Right cardiac atrium (tissue), 5 donors: ENCODE measurements around the gene GLIS1. TPM values are rescaled to one million over a fixed set of nuclear protein-coding genes. Genes with fewer than 3 reads are reported as not detected.

Source experiments
- ATAC-seq, 2 donors: fragments of 200-7000 bp; cut with Tn5 transposase; one replicate each; pipeline versions ENCODE4 v1.8.0 to v1.9.1; 2020; ENCODE audit warnings: moderate library complexity in 2 of 2, mild to moderate bottlenecking in 1 of 2
- DNase-seq, 3 donors: peaks; one replicate each; pipeline ENCODE4 v3.0.0-alpha.2; 2020
- H3K27ac ChIP-seq: one replicate; pipeline ENCODE4 v1.5.1; 2013; ENCODE audit warnings: mild to moderate bottlenecking, low read length, control low read depth, moderate library complexity
- H3K27me3 ChIP-seq: one replicate; pipeline ENCODE4 v1.6.1; 2013; ENCODE audit not compliant: control insufficient read depth, insufficient read depth
- H3K4me1 ChIP-seq: one replicate; pipeline ENCODE4 v1.6.1; 2013; ENCODE audit warnings: low read length; ENCODE audit not compliant: control insufficient read depth, insufficient read depth
- H3K4me3 ChIP-seq: one replicate; pipeline ENCODE4 v1.5.1; 2013; ENCODE audit warnings: low read length, control low read depth
- H3K9me3 ChIP-seq: one replicate; pipeline ENCODE4 v1.6.1; 2013; ENCODE audit warnings: low read length; ENCODE audit not compliant: control insufficient read depth
- WGBS: extraction: QIAGEN DNeasy Blood & Tissue Kit; methylation state at CpG from one replicate; pipeline ENCODE4 v1.1.7; 2013; 5-methylcytosine and 5-hydroxymethylcytosine counted together
- intact Hi-C, 4 donors: fragments of 100-400 bp; cut with DNase I; formaldehyde crosslinking; loops; one replicate each; pipeline versions ENCODE4 v1.11.0 to v1.14.0; 2022 to 2023
- polyA plus RNA-seq: library from polyadenylated mRNA; stranded (reverse); fragments of 200-250 nt; gene quantifications from one replicate; pipeline ENCODE4 v1.2.3, GENCODE V29; 2013
- total RNA-seq, 4 donors: library from RNA; stranded (reverse); fragmentation: NEBNext Ultra II Directional; extraction: Animal tissue kit (Norgen Biotek cat#: 25700); gene quantifications; one replicate each; pipeline ENCODE4 v1.2.1, GENCODE V29; 2021
- donor health status: healthy with polysubstance abuse.
- donor health status: DM: no; HTN: yes; CAD: no.
- donor health status: DM: no; HTN: no; CAD: no.
- donor health status: DM: no; HTN: yes; CAD: no; lungs with severe emphysema.
- donor health status: DM: yes; HTN: yes; CAD: no.

Gene GLIS1
- total and polyA plus RNA-seq, 5 donors: 0.14 to 0.37 (median 0.35) TPM

- no peaks in the 10 kb centered on the region for H3K27me3 ChIP-seq
- H3K9me3 ChIP-seq: no peaks in the 10 kb centered on the region
- H3K27ac ChIP-seq: no peak overlapping the region
- ATAC-seq (no peak), DNase-seq (peak in 1 of 3 donors; percentile 24)
- intact Hi-C loops: no loop called here
- H3K4me3 ChIP-seq: no peak overlapping the region
- no peaks in the 10 kb centered on the region for H3K4me1 ChIP-seq
- 73% methylated on average over 6 of the region's 6 CpGs for WGBS
Measured at GRCh38 chr1:53588053-53588779, 150.7 kb downstream of the GLIS1 start.

DNA sequence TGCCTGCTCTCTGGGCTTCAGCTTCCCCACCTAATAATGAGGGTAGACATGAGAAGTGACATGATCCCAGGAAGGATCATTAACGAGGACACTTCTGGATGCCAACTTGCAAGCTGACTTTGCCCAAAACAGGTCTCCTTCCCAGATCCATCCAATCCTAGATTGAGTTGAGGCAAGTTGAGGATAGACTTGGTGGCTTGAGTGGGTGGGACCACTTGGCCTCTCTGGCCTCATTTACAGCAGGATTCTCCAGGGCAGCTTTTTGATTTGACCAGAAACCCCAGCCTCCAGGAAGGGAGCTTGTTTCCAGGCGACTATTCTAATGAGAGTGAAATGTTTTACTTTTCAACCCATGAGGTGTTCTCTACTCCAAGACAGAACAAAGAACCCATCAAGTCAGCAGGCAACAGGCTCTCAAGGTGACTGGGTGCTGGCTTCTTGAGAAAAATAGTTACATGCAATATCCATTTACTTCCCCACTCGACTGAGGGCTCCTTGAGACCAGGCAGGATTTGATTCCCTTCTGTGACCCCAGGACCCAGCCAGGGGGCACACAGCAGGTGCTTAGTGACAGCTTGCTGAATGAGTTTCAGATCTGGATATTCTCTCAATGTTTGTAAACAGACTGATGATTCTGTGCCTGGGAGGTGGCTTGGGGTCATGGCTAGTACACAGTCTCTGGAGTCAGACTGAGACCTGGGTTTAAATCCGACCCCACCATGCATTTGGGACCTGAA is 151.5 kb downstream of the GLIS1 start:
- Histone ChIP-seq H3K4me3 (no peak overlapping the region), H3K27ac (no peak overlapping the region), H3K9me3 (no peaks in the 10 kb centered on the region), H3K27me3 (no peaks in the 10 kb centered on the region), H3K4me1 (no peaks in the 10 kb centered on the region)
- peak in 1 of 3 donors; percentile 11 for DNase-seq
- intact Hi-C loops: no loop called here
- 74% methylated on average over 4 of the region's 4 CpGs for WGBS
- ATAC-seq: no peak

- Histone ChIP-seq H3K27ac (no peak overlapping the region), H3K9me3 (no peaks in the 10 kb centered on the region), H3K27me3 (no peaks in the 10 kb centered on the region), H3K4me1 (no peaks in the 10 kb centered on the region), H3K4me3 (no peak overlapping the region)
- DNase-seq (peak in 1 of 3 donors; percentile 12), ATAC-seq (no peak)
- intact Hi-C loops: no loop called here
- WGBS: 82% methylated on average over 2 of the region's 2 CpGs
Measured at GRCh38 chr1:53586765-53587164, 152.2 kb downstream of the GLIS1 start.

DNA sequence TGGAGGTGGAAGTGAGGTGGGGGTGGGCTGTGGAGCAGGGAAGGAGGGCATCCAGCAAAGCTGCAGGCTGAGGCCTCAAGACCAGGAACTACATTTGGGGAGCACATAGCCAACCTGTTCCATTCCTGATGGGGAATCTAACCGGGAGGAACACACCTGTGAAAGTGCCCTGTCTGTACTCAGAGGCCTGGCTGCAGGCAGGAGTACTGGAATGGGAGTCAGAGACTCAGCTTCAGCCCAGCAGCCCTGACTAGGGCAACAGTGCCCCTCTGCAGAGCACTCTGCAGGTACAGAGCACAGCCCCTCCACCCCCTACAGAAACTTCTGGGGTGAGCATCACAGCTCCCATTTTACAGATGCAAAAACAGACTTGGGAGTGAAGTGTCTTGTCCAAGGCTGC is 153.4 kb downstream of the GLIS1 start:
- intact Hi-C loops: no loop called here
- DNase-seq (peak in 1 of 3 donors; percentile 9), ATAC-seq (no peak)
- no peaks in the 10 kb centered on the region for H3K27me3 ChIP-seq
- no peaks in the 10 kb centered on the region for H3K9me3 ChIP-seq
- no peaks in the 10 kb centered on the region for H3K4me1 ChIP-seq
- H3K27ac ChIP-seq: no peak overlapping the region
- 90% methylated on average over 1 of the region's 1 CpG for WGBS
- H3K4me3 ChIP-seq: no peak overlapping the region

GRCh38 chr1:53585129-53585528 is 153.8 kb downstream of the GLIS1 start:
- DNase-seq: peak in 1 of 3 donors; percentile 11
- Histone ChIP-seq H3K27ac (no peak overlapping the region), H3K4me3 (no peak overlapping the region), H3K27me3 (no peaks in the 10 kb centered on the region), H3K4me1 (no peaks in the 10 kb centered on the region), H3K9me3 (no peaks in the 10 kb centered on the region)
- intact Hi-C loops: no loop called here
- no peak for ATAC-seq
- WGBS: 39% methylated on average over 5 of the region's 5 CpGs

- no peaks in the 10 kb centered on the region for H3K9me3 ChIP-seq
- ATAC-seq: no peak
- 57% methylated on average over 2 of the region's 2 CpGs for WGBS
- no peak overlapping the region for H3K4me3 ChIP-seq
- no peak overlapping the region for H3K27ac ChIP-seq
- DNase-seq: peak in 1 of 3 donors; percentile 9
- intact Hi-C loops: no loop called here
- no peaks in the 10 kb centered on the region for H3K27me3 ChIP-seq
- H3K4me1 ChIP-seq: no peaks in the 10 kb centered on the region
Measured at GRCh38 chr1:53584777-53585107, 154.2 kb downstream of the GLIS1 start.

DNA sequence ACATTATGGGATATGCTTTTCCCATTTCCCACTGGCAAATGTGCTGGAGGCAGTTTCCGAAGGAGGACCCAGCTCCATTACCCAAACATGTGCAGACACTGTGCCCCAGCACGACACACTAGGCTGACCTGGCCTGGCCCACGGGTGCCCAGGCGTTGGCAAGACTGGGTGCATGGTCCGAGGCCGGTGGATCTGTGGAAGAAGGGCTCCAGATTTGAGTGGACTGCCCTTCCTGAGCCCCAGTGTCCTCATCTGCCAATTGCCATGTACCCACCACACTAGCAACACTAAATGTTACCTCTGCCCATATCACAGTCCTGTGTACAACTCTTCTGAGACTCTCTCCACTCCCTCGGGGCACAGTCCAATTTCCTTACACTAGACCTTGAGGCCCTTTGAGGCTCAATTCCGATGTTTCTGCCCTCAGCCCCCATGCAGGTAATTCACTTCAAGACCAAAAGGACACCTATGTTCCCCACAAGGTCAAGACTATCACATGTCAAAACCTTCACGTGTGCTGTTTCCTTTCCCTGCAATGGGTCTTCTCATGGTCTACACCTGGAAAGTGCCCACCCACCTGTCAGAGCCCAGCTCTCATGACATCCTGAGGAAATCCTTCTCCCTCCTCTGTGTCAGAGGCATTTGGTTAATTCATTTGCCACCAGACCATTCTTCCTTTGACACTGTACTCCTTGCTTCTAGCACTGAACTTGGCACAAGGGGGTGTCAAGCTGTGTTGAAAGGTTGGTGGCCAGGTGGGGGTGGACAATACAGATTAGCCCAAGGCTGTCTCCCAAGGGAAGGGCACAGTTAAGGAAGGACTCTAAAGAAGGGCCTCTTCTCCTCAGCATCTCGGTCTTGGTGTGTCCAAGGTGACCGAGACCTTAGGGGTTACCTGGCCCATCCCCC is 154.8 kb downstream of the GLIS1 start:
- 79% methylated on average over 11 of the region's 11 CpGs for WGBS
- Histone ChIP-seq H3K27ac (no peak overlapping the region), H3K4me1 (no peaks in the 10 kb centered on the region), H3K4me3 (no peak overlapping the region), H3K9me3 (no peaks in the 10 kb centered on the region), H3K27me3 (no peaks in the 10 kb centered on the region)
- intact Hi-C loops: no loop called here
- ATAC-seq (no peak), DNase-seq (peak in 1 of 3 donors; percentile 37)

GRCh38 chr1:53583021-53583867 is 155.7 kb downstream of the GLIS1 start:
- no peak overlapping the region for H3K4me3 ChIP-seq
- H3K9me3 ChIP-seq: no peaks in the 10 kb centered on the region
- H3K27ac ChIP-seq: no peak overlapping the region
- ATAC-seq (no peak), DNase-seq (peak in 1 of 3 donors; percentile 16)
- no peaks in the 10 kb centered on the region for H3K4me1 ChIP-seq
- no peaks in the 10 kb centered on the region for H3K27me3 ChIP-seq
- intact Hi-C loops: no loop called here
- 73% methylated on average over 13 of the region's 13 CpGs for WGBS

DNA sequence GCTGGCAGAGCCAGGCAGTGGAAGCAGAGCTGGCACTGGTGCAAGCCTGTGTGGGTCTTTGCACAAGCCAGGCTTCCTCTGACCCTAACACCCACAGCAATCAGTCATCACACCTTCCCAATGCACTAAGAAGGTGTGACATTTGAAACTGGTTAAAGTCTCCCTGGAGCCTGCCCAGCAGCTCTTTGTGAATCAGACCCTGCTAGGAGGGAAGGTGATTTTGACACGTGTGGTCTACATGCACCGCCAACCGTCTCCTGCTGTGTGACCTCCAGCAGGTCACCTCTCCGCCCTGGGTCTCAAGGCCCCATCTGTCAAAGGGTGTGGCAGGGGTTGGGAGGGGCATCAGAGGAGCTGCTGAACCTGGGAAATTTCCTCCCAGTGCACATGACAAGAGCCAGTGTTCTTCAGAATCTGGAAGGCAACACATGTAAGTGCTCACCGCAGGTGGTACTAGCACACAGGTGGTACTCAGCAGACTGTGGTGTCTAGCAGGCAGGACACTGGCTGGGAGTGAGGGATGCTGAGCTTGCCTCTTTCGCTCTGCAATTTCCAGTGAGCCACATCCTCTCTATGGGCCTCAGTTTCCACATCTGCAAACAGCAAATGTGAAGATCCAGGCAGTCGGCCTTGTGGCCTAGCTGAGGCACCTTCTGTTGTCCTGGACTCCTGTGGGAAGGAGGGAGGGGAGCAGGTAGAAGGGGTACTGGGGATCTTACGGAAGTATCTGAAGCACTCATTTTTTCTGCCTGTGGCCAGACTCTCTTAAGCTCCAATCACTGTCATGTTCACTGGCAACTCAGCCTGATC is 156.5 kb downstream of the GLIS1 start:
- peak in 1 of 3 donors; percentile 28 for DNase-seq
- H3K4me3 ChIP-seq: no peak overlapping the region
- peak; percentile 40 to 53 for ATAC-seq
- H3K4me1 ChIP-seq: no peaks in the 10 kb centered on the region
- no peak overlapping the region for H3K27ac ChIP-seq
- WGBS: 77% methylated on average over 8 of the region's 8 CpGs
- no peaks in the 10 kb centered on the region for H3K9me3 ChIP-seq
- no peaks in the 10 kb centered on the region for H3K27me3 ChIP-seq
- intact Hi-C loops: no loop called here

- WGBS: 82% methylated on average over 4 of the region's 4 CpGs
- no peak overlapping the region for H3K4me3 ChIP-seq
- intact Hi-C loops: no loop called here
- no peaks in the 10 kb centered on the region for H3K9me3 ChIP-seq
- DNase-seq (peak in 1 of 3 donors; percentile 12), ATAC-seq (no peak)
- no peaks in the 10 kb centered on the region for H3K4me1 ChIP-seq
- no peaks in the 10 kb centered on the region for H3K27me3 ChIP-seq
- no peak overlapping the region for H3K27ac ChIP-seq
Measured at GRCh38 chr1:53581476-53581875, 157.5 kb downstream of the GLIS1 start.
